Uterus (tissue), 2 donors: ENCODE data around the gene NFIA.

ENCODE experiments used
- CTCF ChIP-seq, 4 experiments: fragments of 200-600 bp in 2 of 4; fragments of 450-650 bp in 2 of 4; sonication (generic) in 2 of 4; IDR thresholded peaks; one replicate each; pipeline ENCODE4 v1.5.1; 2016 to 2019; ENCODE audit warnings: antibody characterized with exemption in 4 of 4, mild to moderate bottlenecking in 2 of 4, moderate library complexity in 1 of 4
- POLR2A ChIP-seq, 2 donors: fragments of 450-650 bp; IDR thresholded peaks; one replicate each; pipeline ENCODE4 v1.6.1; 2016; ENCODE audit warnings: antibody characterized with exemption in 2 of 2, mild to moderate bottlenecking in 1 of 2, moderate library complexity in 1 of 2

GRCh38 chr1:61315011-61315410 lies 232.7 kb downstream of the NFIA start:
- TF ChIP-seq POLR2A (IDR thresholded peaks at IDR 0.05) (no peak), CTCF (IDR thresholded peaks at IDR 0.05) (no peak)
